OCI-M2 (cell line): ENCODE measurements around the gene GALNT13.

Experiments used
- DNase-seq: peaks from one replicate; lab custom pipeline; 2025; ENCODE audit not compliant: unreplicated experiment; lab: John Stamatoyannopoulos, UW

Gene GALNT13

GRCh38 chr2:154400563-154401290, 529.0 kb downstream of the GALNT13 start:
- no peak for DNase-seq

GRCh38 chr2:154402213-154402612, 530.5 kb downstream of the GALNT13 start:
- no peak for DNase-seq

- no peak for DNase-seq
Measured at GRCh38 chr2:154403242-154403790, 531.6 kb downstream of the GALNT13 start.

GRCh38 chr2:154408786-154409185, 537.1 kb downstream of the GALNT13 start:
- no peak for DNase-seq

GRCh38 chr2:154422251-154422650, 550.5 kb downstream of the GALNT13 start:
- DNase-seq: no peak

- no peak for DNase-seq
Measured at GRCh38 chr2:154425994-154426393, 554.3 kb downstream of the GALNT13 start.

- no peak for DNase-seq
Measured at GRCh38 chr2:154427453-154427852, 555.7 kb downstream of the GALNT13 start.

GRCh38 chr2:154428022-154428421, 556.3 kb downstream of the GALNT13 start:
- no peak for DNase-seq

GRCh38 chr2:154433010-154433409, 561.3 kb downstream of the GALNT13 start:
- DNase-seq: no peak

GRCh38 chr2:154437104-154437503, 565.4 kb downstream of the GALNT13 start:
- no peak for DNase-seq

GRCh38 chr2:154439156-154439555, 567.4 kb downstream of the GALNT13 start:
- no peak for DNase-seq

- DNase-seq: no peak
Measured at GRCh38 chr2:154443919-154444318, 572.2 kb downstream of the GALNT13 start.

GRCh38 chr2:154446324-154446723, 574.6 kb downstream of the GALNT13 start:
- DNase-seq: no peak

- DNase-seq: no peak
Measured at GRCh38 chr2:154447727-154448418, 576.2 kb downstream of the GALNT13 start.

GRCh38 chr2:154449951-154450658, 578.4 kb downstream of the GALNT13 start:
- DNase-seq: no peak

- no peak for DNase-seq
Measured at GRCh38 chr2:154452471-154452870, 580.7 kb downstream of the GALNT13 start.

- no peak for DNase-seq
Measured at GRCh38 chr2:154452906-154453493, 581.3 kb downstream of the GALNT13 start.

GRCh38 chr2:154455166-154455565, 583.4 kb downstream of the GALNT13 start:
- DNase-seq: no peak

GRCh38 chr2:154455866-154456265, 584.1 kb downstream of the GALNT13 start:
- no peak for DNase-seq

GRCh38 chr2:154457286-154457685, 585.6 kb downstream of the GALNT13 start:
- no peak for DNase-seq

- no peak for DNase-seq
Measured at GRCh38 chr2:154459286-154459685, 587.6 kb downstream of the GALNT13 start.
